Activated naive CD4-positive, alpha-beta T cell treated with Interleukin-2 at 50 U/mL for 16 hours (primary cell): Measurements from ENCODE around the gene SMAGP.
"Not testable (repeated sequence)": the region's sequence is repeated elsewhere in the genome, so short reads cannot be mapped to it uniquely, and the experiment has no call there.

Experiments
- DNase-seq: peaks from one replicate; pipeline ENCODE4 v3.0.0-alpha.2; 2020

The SMAGP gene

GRCh38 chr12:51219857-51220256 is 50.4 kb downstream of the SMAGP start:
- DNase-seq: not testable (repeated sequence)

GRCh38 chr12:51219322-51219721 is 50.9 kb downstream of the SMAGP start:
- DNase-seq: no peak

- DNase-seq: no peak
Measured at GRCh38 chr12:51218607-51219161, 51.5 kb downstream of the SMAGP start.

GRCh38 chr12:51217968-51218606 is 52.1 kb downstream of the SMAGP start, which contains the start of gene POU6F1:
Gene POU6F1 (minus strand): TSS chr12:51218062. CDS start chr12:51206836, 11,226 bp downstream.
- DNase-seq: peak; percentile 71

- DNase-seq: peak; percentile 51
Measured at GRCh38 chr12:51217133-51217967, 52.9 kb downstream of the SMAGP start.

GRCh38 chr12:51216642-51217041 is 53.6 kb downstream of the SMAGP start:
- no peak for DNase-seq

- DNase-seq: no peak
Measured at GRCh38 chr12:51214895-51215294, 55.3 kb downstream of the SMAGP start.

GRCh38 chr12:51210690-51211395 is 59.4 kb downstream of the SMAGP start:
- DNase-seq: no peak

GRCh38 chr12:51209259-51209658 is 61.0 kb downstream of the SMAGP start:
- no peak for DNase-seq

- DNase-seq: no peak
Measured at GRCh38 chr12:51208016-51208660, 62.1 kb downstream of the SMAGP start.

GRCh38 chr12:51205350-51205749 is 64.9 kb downstream of the SMAGP start:
- no peak for DNase-seq

- DNase-seq: no peak
Measured at GRCh38 chr12:51202718-51203117, 67.5 kb downstream of the SMAGP start.

- DNase-seq: no peak
Measured at GRCh38 chr12:51200806-51201205, 69.4 kb downstream of the SMAGP start.

- no peak for DNase-seq
Measured at GRCh38 chr12:51200156-51200555, 70.1 kb downstream of the SMAGP start.

- no peak for DNase-seq
Measured at GRCh38 chr12:51199366-51199945, 70.8 kb downstream of the SMAGP start.

- no peak for DNase-seq
Measured at GRCh38 chr12:51198568-51199365, 71.4 kb downstream of the SMAGP start.

- DNase-seq: no peak
Measured at GRCh38 chr12:51197736-51198567, 72.3 kb downstream of the SMAGP start.

GRCh38 chr12:51196547-51196946 is 73.7 kb downstream of the SMAGP start:
- DNase-seq: no peak

- no peak for DNase-seq
Measured at GRCh38 chr12:51195841-51196240, 74.4 kb downstream of the SMAGP start.
